Measurements from ENCODE around the gene GYPC.

The GYPC gene

DNA sequence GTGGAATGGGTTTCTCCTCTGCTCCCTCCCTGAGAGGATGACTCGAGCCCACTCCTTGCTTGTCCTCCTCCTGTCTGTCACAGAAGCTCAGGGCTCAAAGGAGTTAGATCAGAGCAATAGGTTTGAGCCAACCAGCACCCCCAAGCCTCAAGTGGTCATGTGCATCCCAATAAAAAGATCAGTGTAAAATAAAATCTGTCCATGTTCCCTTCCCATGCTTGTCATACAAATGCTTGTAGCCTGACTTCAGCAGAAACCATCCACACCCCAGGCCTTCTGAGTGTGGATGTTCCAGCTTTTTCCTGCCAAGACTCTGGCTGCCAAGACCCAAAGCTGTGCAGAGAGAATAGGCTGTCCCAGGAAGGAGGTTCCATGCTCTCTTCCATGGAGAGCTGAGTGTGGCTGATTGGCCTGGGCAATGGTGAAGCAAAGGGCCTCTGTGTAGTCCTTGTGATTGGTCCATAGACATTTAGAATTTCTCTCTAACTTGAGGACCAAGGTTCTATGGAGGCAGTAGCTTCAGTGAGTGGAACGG, 67.4 kb downstream of the GYPC start:
- H3K4me3 ChIP-seq (replicated peaks in 1 of 2; ENCODE audit: low read depth in 2 of 2, low read length in 2 of 2): no peak overlapping the region
- no peak for DNase-seq (ENCODE audit: low read depth in 2 of 2)
- TF ChIP-seq, protein P1, sequence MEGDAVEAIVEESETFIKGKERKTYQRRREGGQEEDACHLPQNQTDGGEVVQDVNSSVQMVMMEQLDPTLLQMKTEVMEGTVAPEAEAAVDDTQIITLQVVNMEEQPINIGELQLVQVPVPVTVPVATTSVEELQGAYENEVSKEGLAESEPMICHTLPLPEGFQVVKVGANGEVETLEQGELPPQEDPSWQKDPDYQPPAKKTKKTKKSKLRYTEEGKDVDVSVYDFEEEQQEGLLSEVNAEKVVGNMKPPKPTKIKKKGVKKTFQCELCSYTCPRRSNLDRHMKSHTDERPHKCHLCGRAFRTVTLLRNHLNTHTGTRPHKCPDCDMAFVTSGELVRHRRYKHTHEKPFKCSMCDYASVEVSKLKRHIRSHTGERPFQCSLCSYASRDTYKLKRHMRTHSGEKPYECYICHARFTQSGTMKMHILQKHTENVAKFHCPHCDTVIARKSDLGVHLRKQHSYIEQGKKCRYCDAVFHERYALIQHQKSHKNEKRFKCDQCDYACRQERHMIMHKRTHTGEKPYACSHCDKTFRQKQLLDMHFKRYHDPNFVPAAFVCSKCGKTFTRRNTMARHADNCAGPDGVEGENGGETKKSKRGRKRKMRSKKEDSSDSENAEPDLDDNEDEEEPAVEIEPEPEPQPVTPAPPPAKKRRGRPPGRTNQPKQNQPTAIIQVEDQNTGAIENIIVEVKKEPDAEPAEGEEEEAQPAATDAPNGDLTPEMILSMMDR (IDR thresholded peaks at IDR 0.05; ENCODE audit: low read depth, low read length): no peak

DNA sequence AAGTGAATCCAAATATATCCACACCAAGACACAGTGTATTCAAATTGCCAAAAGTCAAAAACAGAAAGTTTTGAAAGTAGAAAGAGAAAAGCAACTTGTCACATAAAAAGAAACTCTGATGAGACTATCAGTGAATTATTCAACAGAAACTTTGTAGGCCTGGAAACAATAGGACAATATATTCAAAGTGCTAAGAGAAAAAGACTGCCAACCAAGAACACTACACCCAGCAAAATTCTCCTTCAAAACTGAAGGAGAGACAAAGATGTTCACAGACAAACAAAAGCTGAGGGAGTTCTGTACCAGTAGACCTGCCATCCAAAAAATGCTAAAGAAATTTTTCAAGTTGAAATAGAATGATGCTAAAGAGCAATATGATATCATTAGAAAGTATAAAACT, 69.6 kb downstream of the GYPC start:
- TF ChIP-seq, protein P1 (IDR thresholded peaks at IDR 0.05; ENCODE audit: low read depth, low read length): no peak
- DNase-seq (ENCODE audit: low read depth in 2 of 2): no peak
- no peak overlapping the region for H3K4me3 ChIP-seq (replicated peaks in 1 of 2; ENCODE audit: low read depth in 2 of 2, low read length in 2 of 2)

DNA sequence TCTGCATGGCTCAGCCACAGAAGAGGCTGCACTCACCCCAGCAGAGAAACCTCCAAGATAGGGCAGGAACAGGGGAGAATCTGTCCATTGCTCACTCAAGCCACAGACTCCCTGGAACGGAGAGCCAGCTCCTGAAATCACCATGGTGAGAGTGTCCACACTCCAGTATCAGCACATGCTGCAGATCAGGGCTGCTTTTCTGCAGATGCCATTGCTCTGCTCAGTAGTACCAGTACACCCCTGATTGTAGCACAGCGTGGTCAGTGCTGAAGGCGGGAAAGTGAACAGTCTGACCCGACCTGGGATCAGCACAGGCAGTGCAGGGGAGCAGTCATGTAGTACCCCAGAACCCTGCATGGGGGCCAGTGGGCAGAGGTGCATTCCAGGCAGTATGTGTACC, 73.9 kb downstream of the GYPC start:
- no peak for DNase-seq (ENCODE audit: low read depth in 2 of 2)
- TF ChIP-seq, protein P1 (IDR thresholded peaks at IDR 0.05; ENCODE audit: low read depth, low read length): no peak
- H3K4me3 ChIP-seq (replicated peaks in 1 of 2; ENCODE audit: low read depth in 2 of 2, low read length in 2 of 2): no peak overlapping the region

DNA sequence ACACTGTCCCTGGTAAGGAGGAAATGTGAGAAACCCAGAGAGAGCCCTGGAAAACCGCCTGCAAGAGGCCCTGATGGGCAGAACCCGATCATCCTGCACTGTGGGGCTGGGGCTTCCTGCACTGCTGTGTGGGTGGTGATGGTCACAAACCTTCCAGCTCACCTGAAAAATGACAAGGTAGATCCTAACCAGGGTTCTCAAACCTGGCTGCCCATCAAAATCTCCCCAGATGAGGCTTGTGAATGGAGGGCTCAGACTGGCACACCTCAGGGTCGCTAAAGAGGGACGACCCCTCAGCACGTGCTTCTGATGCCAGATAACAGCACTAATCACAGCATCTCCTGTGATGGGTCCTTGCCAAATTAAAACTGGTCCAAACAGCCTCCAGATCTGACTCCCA, 74.7 kb downstream of the GYPC start:
- TF ChIP-seq, protein P1 (IDR thresholded peaks at IDR 0.05; ENCODE audit: low read depth, low read length): no peak
- H3K4me3 ChIP-seq (replicated peaks in 1 of 2; ENCODE audit: low read depth in 2 of 2, low read length in 2 of 2): no peak overlapping the region
- DNase-seq (ENCODE audit: low read depth in 2 of 2): no peak

DNA sequence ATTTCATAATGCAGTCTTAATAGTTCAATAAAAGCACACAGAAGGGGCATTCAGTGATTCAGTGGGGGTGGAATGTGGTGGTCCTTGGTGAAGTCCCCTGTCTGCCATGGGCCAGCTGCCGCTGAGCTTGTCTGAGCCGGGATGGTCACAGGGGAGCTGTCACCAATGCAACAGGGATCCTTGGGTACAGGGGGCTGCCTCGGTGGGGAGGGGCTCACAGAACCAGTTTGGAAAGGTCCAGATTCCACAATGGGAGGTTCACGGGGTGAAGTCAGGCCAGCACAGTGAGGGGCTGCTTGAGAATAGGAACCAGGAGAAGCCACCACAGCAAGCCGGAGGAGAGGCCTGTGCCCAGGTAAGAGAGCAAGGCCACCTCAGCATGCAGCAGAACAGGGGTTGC, 75.4 kb downstream of the GYPC start:
- TF ChIP-seq, protein P1 (IDR thresholded peaks at IDR 0.05; ENCODE audit: low read depth, low read length): no peak
- H3K4me3 ChIP-seq (replicated peaks in 1 of 2; ENCODE audit: low read depth in 2 of 2, low read length in 2 of 2): no peak overlapping the region
- DNase-seq (ENCODE audit: low read depth in 2 of 2): no peak

DNA sequence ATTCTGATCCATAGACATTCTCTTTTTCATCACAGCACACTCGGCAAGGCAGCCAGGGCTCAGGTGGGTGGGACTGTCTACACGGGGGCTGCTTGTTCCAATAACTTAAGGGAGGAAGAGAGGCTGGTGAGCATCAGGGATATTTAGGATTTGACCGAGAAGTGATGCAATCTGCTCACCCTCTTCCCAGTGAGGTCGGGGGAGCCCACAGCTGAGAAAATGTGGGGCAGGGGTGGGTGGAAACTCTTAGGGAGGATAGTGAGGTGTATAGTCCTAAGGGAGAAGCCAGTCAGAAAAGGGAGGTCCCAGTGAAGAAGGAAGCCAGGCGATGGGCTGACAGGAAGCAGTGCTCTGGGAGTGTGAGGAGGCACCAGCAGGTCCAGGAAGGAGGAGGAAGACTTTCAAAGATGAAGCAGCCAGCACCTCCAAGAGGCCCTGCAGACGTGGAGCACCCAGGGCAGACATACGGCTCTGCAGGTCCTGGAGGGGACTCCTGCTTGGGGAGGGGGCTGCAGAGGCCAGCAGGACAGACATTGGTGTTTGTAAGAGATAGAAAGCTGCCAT, 76.8 kb downstream of the GYPC start:
- TF ChIP-seq, protein P1 (IDR thresholded peaks at IDR 0.05; ENCODE audit: low read depth, low read length): no peak
- H3K4me3 ChIP-seq (replicated peaks in 1 of 2; ENCODE audit: low read depth in 2 of 2, low read length in 2 of 2): no peak overlapping the region
- DNase-seq (ENCODE audit: low read depth in 2 of 2): no peak

DNA sequence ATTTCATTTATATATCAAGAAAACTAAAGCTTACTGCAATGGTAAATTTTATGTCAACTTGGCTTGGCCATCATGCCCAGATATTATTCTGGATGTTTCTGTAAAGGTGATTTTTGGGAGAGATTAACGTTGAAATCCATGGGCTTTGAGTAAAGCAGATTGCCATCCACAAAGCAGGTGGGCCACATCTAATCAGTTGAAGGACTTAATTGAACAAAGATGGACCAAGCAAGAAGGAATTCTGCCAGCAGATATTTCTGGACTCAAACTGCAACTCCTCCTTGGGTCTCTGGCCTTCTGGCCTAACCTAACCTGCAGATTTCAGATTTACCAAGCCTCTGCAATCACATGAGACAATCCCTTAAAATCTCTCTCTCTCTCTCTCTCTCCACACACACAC, 77.8 kb downstream of the GYPC start:
- TF ChIP-seq, protein P1 (IDR thresholded peaks at IDR 0.05; ENCODE audit: low read depth, low read length): no peak
- no peak overlapping the region for H3K4me3 ChIP-seq (replicated peaks in 1 of 2; ENCODE audit: low read depth in 2 of 2, low read length in 2 of 2)
- DNase-seq (ENCODE audit: low read depth in 2 of 2): no peak
